Stomach (tissue), 4 donors: ENCODE data around the gene MGST1.
"Not testable (repeated sequence)": the region's sequence is repeated elsewhere in the genome, so short reads cannot be mapped to it uniquely, and the experiment has no call there.

Experiments used
- POLR2A ChIP-seq, 4 donors: fragments of 450-650 bp; IDR thresholded peaks; one replicate each; pipeline ENCODE4 v1.6.1; 2016; ENCODE audit warnings: antibody characterized with exemption in 4 of 4, control low read depth in 2 of 4, mild to moderate bottlenecking in 1 of 4, moderate library complexity in 1 of 4
- POLR2AphosphoS5 ChIP-seq, 3 donors: sonication (generic); formaldehyde crosslinking; IDR thresholded peaks; one replicate each; pipeline ENCODE4 v1.6.1; 2016; ENCODE audit warnings: antibody characterized with exemption in 3 of 3
- TF ChIP-seq, protein P1 (sequence below), 7 experiments: fragments of 450-650 bp in 4 of 7; fragments of 200-600 bp in 3 of 7; sonication (generic) in 3 of 7; IDR thresholded peaks; one replicate each; pipeline ENCODE4 v1.5.1; 2016 to 2019; ENCODE audit warnings: antibody characterized with exemption in 7 of 7, control low read depth in 2 of 7, mild to moderate bottlenecking in 1 of 7

DNA sequence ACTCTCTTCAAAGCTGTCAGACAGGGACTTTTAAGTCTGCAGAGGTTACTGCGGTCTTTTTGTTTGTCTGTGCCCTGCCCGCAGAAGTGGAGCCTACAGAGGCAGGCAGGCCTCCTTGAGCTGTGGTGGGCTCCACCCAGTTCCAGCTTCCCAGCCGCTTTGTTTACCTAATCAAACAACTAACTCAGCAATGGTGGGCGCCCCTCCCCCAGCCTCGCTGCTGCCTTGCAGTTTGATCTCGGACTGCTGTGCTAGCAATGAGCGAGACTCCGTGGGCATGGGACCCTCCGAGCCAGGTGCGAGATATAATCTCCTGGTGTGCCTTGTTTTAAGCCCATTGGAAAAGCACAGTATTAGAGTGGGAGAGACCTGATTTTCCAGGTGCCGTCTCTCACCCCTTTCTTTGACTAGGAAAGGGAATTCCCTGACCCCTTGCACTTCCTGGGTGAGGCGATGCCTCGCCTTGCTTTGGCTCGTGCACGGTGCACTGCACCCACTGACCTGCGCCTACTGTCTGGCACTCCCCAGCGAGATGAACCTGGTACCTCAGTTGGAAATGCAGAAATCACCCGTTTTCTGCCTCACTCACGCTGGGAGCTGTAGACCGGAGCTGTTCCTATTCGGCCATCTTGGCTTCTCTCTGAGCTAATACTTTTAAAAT, 35.3 kb downstream of the MGST1 start:
- TF ChIP-seq, protein P1, sequence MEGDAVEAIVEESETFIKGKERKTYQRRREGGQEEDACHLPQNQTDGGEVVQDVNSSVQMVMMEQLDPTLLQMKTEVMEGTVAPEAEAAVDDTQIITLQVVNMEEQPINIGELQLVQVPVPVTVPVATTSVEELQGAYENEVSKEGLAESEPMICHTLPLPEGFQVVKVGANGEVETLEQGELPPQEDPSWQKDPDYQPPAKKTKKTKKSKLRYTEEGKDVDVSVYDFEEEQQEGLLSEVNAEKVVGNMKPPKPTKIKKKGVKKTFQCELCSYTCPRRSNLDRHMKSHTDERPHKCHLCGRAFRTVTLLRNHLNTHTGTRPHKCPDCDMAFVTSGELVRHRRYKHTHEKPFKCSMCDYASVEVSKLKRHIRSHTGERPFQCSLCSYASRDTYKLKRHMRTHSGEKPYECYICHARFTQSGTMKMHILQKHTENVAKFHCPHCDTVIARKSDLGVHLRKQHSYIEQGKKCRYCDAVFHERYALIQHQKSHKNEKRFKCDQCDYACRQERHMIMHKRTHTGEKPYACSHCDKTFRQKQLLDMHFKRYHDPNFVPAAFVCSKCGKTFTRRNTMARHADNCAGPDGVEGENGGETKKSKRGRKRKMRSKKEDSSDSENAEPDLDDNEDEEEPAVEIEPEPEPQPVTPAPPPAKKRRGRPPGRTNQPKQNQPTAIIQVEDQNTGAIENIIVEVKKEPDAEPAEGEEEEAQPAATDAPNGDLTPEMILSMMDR (IDR thresholded peaks at IDR 0.05) = not testable (repeated sequence)
- not testable (repeated sequence) for TF ChIP-seq POLR2AphosphoS5, POLR2A (IDR thresholded peaks at IDR 0.05)
